AG09319 (cell line): ENCODE data around the gene MEGF10.

Experiments used
- DNase-seq: peaks from one replicate; pipeline ENCODE4 v3.0.0-alpha.2; 2010; ENCODE audit warnings: low read depth; ENCODE audit errors: extremely low read depth
- CTCF ChIP-seq: IDR thresholded peaks from 2 replicates; pipeline ENCODE4 v1.5.1; 2011; ENCODE audit warnings: low read depth, mild to moderate bottlenecking, inconsistent platforms, low read length, moderate library complexity

MEGF10 gene

GRCh38 chr5:127385936-127386335 is 95.3 kb downstream of the MEGF10 start:
- no peak for DNase-seq
- no peak for TF ChIP-seq CTCF

DNA sequence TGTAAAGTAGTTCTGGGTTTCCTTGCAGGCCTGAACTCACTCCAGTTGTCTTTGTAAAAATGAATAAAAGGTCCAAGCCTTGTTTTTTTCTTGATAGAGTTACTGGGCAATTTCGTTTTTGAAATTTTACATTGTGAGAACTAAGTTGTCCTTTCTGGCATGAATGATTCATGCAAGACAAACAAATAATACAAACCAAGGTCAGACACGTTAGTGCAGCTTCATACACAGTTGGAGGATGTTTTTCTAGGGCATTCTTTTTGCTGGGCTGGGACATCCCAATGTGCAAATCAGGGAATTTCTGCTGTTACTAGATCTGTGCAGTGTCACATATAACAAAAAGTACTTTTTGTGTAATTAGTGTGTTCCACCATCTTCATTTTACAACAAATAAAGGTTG is 96.0 kb downstream of the MEGF10 start:
- DNase-seq: peak; percentile 8
- TF ChIP-seq CTCF: no peak

GRCh38 chr5:127389601-127390000 is 99.0 kb downstream of the MEGF10 start:
- TF ChIP-seq CTCF: no peak
- DNase-seq: no peak

DNA sequence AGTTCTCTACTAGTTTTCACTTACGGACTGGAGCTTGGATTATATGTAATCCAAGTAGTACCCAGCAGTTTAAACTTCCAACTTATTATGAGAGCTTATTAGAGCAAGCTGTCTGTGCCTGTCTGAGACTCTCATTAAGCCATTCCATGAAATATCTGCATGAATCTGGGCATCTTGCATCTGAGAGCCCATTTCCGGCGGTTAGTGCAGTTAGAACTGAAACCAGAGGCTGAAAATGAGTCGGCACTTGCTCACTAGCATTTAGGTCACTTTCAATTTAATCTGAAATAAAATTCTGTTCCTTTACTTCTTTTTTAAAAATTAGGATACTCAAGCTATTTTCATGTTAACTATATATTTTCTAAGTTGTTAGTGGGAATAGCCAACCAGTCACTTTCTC is 102.2 kb downstream of the MEGF10 start:
- no peak for TF ChIP-seq CTCF
- no peak for DNase-seq

GRCh38 chr5:127396490-127397155 is 106.0 kb downstream of the MEGF10 start:
- no peak for DNase-seq
- no peak for TF ChIP-seq CTCF

DNA sequence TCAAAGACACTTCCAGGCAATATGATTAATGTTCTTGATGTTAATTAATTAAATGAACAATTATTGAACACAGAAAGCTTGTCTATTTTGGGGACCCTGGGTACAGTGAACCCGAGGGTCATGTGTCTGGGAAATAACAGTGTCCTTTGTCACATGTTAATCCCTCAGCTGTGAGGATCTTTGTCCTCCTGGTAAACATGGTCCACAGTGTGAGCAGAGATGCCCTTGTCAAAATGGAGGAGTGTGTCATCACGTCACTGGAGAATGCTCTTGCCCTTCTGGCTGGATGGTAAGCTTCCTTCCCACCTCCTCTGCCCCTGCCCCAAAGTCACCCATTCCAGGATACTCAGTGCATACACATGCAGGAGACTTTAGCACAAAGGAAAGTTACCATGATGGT is 107.9 kb downstream of the MEGF10 start:
- DNase-seq: no peak
- TF ChIP-seq CTCF: no peak

DNA sequence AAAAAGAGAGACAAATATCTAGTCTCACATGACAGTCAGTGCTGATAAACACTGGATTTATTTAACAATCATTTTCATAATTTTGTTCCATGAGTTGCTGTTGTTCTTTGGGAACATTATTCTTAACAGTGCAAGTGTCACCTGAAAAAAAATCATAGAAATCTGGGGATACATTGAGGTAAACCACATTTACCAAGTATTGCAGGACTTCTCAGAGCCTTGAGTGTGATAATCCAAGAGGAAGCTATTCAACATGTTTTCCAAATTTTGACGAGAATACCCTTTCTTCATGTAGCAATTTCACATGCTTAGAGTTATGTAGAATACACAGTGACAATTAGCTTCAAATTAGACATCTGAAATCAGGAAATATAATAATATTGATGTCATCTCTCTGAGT is 108.5 kb downstream of the MEGF10 start:
- TF ChIP-seq CTCF: no peak
- DNase-seq: no peak
